IPS-18a (cell line): ENCODE measurements around the gene TJP3.

ENCODE experiments used
- H3K27ac ChIP-seq: one replicate; pipeline ENCODE4 v1.5.1; 2013; ENCODE audit warnings: low read length
- H3K27me3 ChIP-seq: one replicate; pipeline ENCODE4 v1.6.1; 2013; ENCODE audit warnings: mild to moderate bottlenecking, low read length; ENCODE audit not compliant: control insufficient read depth, insufficient read depth
- H3K36me3 ChIP-seq: one replicate; pipeline ENCODE4 v1.6.1; 2013; ENCODE audit warnings: low read depth, low read length; ENCODE audit not compliant: control insufficient read depth
- H3K4me1 ChIP-seq: one replicate; pipeline ENCODE4 v1.6.1; 2013; ENCODE audit warnings: low read depth, low read length; ENCODE audit not compliant: control insufficient read depth
- H3K4me3 ChIP-seq: one replicate; pipeline ENCODE4 v1.5.1; 2013; ENCODE audit warnings: low read length
- H3K9ac ChIP-seq: one replicate; pipeline ENCODE4 v1.6.1; 2013; ENCODE audit warnings: mild to moderate bottlenecking, low read length, moderate library complexity
- H3K9me3 ChIP-seq: one replicate; pipeline ENCODE4 v1.6.1; 2013; ENCODE audit warnings: low read depth, low read length; ENCODE audit not compliant: control insufficient read depth

Gene TJP3

DNA sequence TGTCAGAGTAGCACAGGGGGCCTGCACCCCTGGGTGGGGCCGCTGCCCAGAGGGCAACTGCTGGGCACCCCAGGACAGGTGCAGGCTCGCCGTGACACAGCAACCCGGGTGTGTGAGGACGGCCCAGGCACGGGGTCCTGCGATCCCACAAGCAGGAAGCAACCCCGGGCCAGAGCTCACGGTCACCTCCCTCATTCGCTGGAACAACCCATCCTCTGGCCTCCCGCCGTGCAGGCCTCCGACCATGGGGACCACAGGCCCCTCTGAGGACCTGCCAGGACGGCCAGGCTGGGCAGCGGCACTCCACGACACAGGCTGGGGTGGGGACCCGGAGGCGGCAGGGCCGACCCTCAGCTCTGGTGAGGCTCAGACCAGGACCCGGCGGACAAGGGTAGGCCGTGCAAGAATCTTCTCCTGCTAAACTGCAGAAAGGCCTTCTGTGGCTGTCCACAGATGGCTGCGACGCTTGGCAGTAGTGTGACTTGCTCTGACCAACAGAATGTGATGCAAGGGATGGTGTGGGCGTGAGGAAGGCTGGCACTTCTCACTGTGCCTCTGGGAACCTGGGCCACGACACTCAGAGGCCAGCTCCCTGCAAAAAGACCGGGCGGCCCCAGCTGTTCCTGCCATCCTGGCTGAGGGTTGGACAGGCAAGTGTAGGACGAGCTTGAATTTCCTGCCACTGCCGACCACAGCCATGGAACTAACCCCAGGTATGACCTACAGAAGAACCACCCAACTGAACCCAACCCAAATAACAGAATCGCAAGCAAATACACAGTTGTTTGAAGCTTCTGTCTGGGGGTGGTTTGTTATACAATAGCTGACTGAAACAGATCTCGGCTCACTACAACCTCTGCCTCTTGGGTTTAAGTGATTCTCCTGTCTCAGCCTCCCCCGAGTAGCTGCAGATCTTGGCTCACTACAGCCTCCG lies 34.4 kb upstream of the TJP3 start:
- Histone ChIP-seq H3K4me3 (no peak overlapping the region), H3K4me1 (no peaks in the 10 kb centered on the region), H3K9ac (no peak overlapping the region), H3K27me3 (no peaks in the 10 kb centered on the region), H3K9me3 (no peaks in the 10 kb centered on the region), H3K36me3 (no peaks in the 10 kb centered on the region), H3K27ac (no peak overlapping the region)

GRCh38 chr19:3674784-3675543 lies 33.2 kb upstream of the TJP3 start:
- no peak overlapping the region for H3K9ac ChIP-seq
- H3K9me3 ChIP-seq: no peaks in the 10 kb centered on the region
- H3K4me3 ChIP-seq: no peak overlapping the region
- no peak overlapping the region for H3K27ac ChIP-seq
- H3K36me3 ChIP-seq: no peaks in the 10 kb centered on the region
- H3K4me1 ChIP-seq: no peaks in the 10 kb centered on the region
- H3K27me3 ChIP-seq: no peaks in the 10 kb centered on the region

DNA sequence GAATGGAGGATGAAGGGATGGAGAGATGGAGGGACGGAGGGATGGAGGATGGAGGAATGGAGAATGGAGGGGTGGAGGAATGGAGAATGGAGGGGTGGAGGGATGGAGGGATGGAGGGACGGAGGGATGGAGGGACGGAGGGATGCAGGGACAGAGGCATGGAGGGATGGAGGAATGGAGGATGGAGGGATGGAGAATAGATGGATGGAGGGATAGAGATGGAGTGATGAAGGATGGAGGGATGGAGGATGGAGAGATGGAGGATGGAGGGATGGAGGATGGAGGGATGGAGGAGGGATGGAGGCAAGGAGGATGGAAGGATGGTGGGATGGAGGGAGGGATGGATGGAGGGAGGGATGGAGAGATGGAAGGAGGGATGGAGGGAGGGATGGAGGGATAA lies 30.0 kb upstream of the TJP3 start:
- H3K36me3 ChIP-seq: no peaks in the 10 kb centered on the region
- H3K4me3 ChIP-seq: no peak overlapping the region
- no peaks in the 10 kb centered on the region for H3K9me3 ChIP-seq
- peaks cover 12% of the 10 kb centered on the region for H3K4me1 ChIP-seq
- H3K9ac ChIP-seq: no peak overlapping the region
- no peak overlapping the region for H3K27ac ChIP-seq
- H3K27me3 ChIP-seq: no peaks in the 10 kb centered on the region

DNA sequence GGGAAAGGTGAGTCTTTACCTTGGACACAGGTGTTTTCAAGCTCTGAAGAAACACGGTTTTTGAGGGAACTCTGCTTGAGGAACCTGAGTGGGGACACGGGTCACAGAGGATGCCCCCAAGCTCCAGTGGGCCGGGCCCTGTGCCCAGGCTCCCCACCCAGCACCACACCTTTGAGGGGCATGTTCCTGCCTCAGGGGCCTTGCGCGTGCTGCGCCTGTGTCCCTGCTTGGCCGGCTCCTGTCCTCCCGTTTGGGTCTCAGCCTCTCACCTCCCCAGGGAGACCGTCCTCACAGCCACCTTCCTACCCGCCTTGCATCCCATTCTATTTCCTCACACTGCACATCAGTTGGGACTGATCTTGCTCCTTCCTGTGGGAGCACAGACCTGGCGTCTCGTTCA lies 29.0 kb upstream of the TJP3 start:
- H3K27ac ChIP-seq: no peak overlapping the region
- no peaks in the 10 kb centered on the region for H3K27me3 ChIP-seq
- H3K9ac ChIP-seq: no peak overlapping the region
- no peaks in the 10 kb centered on the region for H3K9me3 ChIP-seq
- no peaks in the 10 kb centered on the region for H3K36me3 ChIP-seq
- peaks cover 14% of the 10 kb centered on the region for H3K4me1 ChIP-seq
- no peak overlapping the region for H3K4me3 ChIP-seq

DNA sequence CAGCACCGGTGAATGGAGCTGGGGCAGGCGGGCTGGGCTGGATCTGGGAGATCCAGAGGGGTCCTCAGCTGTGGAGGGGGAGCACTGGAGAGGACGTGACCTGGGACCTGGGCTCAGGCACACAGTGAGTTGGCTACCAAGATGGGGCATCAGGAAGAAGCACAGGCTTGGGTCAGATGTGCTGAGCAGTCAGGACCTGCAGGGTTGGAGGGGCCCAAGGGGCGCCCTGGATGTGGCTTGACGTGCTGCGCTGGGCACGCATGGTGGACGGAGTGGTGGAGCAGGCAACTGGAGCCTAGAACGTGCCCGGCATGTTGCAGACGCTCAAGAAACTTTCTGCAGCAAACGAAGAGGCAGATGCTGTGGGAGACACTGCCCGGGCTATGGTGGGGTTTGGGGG lies 28.6 kb upstream of the TJP3 start:
- no peaks in the 10 kb centered on the region for H3K9me3 ChIP-seq
- H3K27ac ChIP-seq: no peak overlapping the region
- no peak overlapping the region for H3K9ac ChIP-seq
- H3K4me1 ChIP-seq: peaks cover 14% of the 10 kb centered on the region
- H3K4me3 ChIP-seq: no peak overlapping the region
- H3K27me3 ChIP-seq: no peaks in the 10 kb centered on the region
- no peaks in the 10 kb centered on the region for H3K36me3 ChIP-seq

DNA sequence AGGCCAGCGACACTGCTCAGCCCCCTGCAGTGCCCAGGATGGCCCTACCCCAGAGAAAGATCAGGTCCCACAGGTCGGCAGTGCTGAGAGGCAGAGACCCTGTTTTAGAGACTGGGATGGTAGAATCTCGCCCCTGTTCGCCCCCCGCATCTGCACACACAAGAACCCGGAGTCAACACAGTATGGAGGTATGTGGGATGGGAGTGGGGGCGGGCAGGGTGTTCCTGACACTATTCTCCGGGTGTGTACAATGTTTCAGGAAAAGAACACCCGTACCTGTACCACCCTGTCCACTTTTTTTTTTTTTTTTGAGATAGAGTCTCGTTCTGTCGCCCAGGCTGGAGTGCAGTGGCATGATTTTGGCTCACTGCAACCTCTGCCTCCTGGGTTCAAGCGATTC lies 27.2 kb upstream of the TJP3 start:
- H3K36me3 ChIP-seq: no peaks in the 10 kb centered on the region
- H3K27me3 ChIP-seq: no peaks in the 10 kb centered on the region
- no peak overlapping the region for H3K4me3 ChIP-seq
- H3K9ac ChIP-seq: no peak overlapping the region
- H3K27ac ChIP-seq: no peak overlapping the region
- H3K9me3 ChIP-seq: no peaks in the 10 kb centered on the region
- peaks cover 14% of the 10 kb centered on the region for H3K4me1 ChIP-seq

- Histone ChIP-seq H3K27ac (no peak overlapping the region), H3K9me3 (no peaks in the 10 kb centered on the region), H3K4me3 (no peak overlapping the region), H3K27me3 (no peaks in the 10 kb centered on the region), H3K9ac (no peak overlapping the region), H3K4me1 (peaks cover 14% of the 10 kb centered on the region), H3K36me3 (no peaks in the 10 kb centered on the region)
These were observed 25.9 kb upstream of the TJP3 start for GRCh38 chr19:3682286-3682685.

DNA sequence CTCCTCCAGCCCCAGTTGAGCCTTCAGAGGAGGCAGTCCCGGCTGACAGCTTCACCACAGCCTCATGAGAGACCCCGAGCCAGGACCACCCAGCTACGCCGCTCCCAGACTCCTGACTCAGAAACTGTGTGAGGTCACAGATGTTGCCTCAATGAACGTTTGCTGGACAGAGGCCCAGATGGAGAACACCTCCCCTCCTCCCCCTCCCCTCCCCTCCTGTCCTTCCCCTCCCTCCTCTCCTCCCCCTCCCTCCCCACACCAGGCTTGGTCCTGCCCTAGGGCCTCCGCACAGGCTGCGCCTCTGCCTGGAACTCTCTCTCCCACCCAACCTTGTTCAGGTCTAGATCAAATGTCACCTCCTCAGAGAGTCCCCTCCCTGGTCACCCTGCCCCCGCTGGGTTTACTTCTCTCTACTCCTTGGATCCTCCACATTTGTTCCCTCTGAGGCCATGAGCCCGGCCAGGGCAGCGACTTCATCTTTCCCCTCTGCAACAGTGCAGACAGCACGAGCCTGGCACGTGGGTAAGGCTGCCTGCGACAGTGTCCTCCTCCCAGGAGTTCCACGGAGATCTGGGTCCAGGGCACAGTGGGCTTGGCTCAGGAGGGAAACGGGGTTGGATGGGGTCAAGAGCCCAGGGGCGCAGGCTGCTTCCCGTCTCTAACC lies 25.3 kb upstream of the TJP3 start:
- no peaks in the 10 kb centered on the region for H3K9me3 ChIP-seq
- peaks cover 14% of the 10 kb centered on the region for H3K4me1 ChIP-seq
- H3K27me3 ChIP-seq: no peaks in the 10 kb centered on the region
- no peaks in the 10 kb centered on the region for H3K36me3 ChIP-seq
- peak overlapping the region; percentile 38 for H3K27ac ChIP-seq
- H3K4me3 ChIP-seq: no peak overlapping the region
- no peak overlapping the region for H3K9ac ChIP-seq

DNA sequence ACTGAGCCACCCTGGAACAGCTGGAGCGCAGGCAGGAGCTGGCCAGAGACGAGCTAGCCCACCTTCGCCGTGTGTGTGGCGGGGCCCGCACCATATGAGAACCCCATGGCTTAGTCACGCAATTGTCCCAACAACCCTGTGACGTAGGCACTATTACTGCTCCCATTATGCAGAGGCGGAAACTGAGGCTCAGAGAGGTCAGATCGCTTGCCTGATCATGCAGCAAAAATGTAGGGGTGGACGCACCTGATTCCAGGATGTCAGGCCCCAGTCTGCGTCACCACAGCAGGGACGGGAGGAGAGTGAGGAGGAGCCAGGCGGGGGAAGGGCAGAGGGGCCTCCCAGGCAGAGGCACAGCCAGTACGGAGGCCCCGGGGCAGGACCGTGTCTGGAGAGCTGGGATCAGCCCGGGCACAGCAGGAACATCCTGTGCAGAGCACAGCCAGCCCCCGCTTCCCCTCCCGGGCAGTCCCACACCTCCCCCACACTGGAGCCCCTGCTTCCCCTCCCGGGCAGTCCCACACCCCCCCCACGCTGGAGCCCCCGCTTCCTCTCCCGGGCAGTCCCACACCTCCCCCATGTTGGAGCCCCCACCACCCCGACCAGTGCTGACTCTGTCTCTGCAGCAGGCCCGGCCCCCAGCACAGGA lies 24.7 kb upstream of the TJP3 start:
- no peak overlapping the region for H3K9ac ChIP-seq
- peaks cover 20% of the 10 kb centered on the region for H3K4me1 ChIP-seq
- H3K27ac ChIP-seq: peak overlapping the region; percentile 38
- H3K9me3 ChIP-seq: no peaks in the 10 kb centered on the region
- no peaks in the 10 kb centered on the region for H3K36me3 ChIP-seq
- no peak overlapping the region for H3K4me3 ChIP-seq
- no peaks in the 10 kb centered on the region for H3K27me3 ChIP-seq

DNA sequence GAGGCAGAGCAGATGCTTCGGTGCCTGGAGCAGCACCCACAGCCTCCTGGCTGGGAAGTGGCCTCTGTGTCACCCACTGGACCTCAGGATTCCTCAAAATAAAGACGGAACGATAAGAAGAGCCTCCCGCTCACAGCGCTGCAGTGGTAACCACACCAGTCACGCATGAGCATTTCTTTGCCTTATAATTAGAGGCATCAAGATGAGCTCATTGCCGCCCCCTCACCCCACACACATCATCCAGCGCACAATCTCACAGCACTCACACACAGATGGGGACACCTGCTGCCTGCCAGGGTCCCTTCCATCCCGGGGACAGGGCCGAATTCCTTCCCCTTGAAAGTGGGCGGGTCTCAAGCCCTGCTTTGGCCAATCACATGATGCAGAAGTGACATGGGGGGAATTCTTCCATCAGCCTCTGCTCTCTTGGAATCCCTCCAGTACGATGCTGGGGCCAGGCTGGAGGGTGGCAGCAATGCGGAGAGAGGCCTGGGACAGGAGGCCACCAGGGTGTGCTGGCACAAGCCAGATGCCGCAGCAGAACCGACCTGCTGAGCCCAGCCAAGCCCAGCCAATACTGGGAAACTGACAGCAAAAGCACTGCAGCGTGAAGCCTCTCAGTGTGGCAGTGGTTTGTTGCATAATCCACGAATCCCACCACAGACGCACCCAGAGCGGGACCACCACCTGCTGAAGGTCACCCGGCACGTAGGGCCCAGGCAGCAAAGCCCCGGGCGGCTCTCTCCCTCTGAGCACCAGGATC lies 23.9 kb upstream of the TJP3 start:
- no peak overlapping the region for H3K4me3 ChIP-seq
- no peak overlapping the region for H3K27ac ChIP-seq
- H3K9me3 ChIP-seq: no peaks in the 10 kb centered on the region
- H3K9ac ChIP-seq: no peak overlapping the region
- peaks cover 21% of the 10 kb centered on the region for H3K4me1 ChIP-seq
- H3K36me3 ChIP-seq: no peaks in the 10 kb centered on the region
- H3K27me3 ChIP-seq: no peaks in the 10 kb centered on the region
